H9 (cell line): ENCODE results near the gene LEKR1. TPM values are rescaled to one million over a fixed set of nuclear protein-coding genes. Genes with fewer than 3 reads are reported as not detected.

Source experiments
- DNase-seq: peaks from one replicate; pipeline ENCODE4 v3.0.0-alpha.2; 2017
- H2AFZ ChIP-seq: one replicate; pipeline ENCODE4 v1.6.1; 2013; ENCODE audit warnings: mild to moderate bottlenecking, low read length, control low read depth, moderate library complexity
- H2AK5ac ChIP-seq: 2 replicates; pipeline ENCODE4 v1.6.1; 2013; ENCODE audit warnings: low read length, control low read depth, mixed read lengths; ENCODE audit not compliant: insufficient read length
- H2BK120ac ChIP-seq: one replicate; pipeline ENCODE4 v1.6.1; 2013; ENCODE audit warnings: low read depth, mild to moderate bottlenecking, low read length, control low read depth, inconsistent platforms; ENCODE audit not compliant: poor library complexity, severe bottlenecking
- H2BK12ac ChIP-seq: 2 replicates; pipeline ENCODE4 v1.6.1; 2013; ENCODE audit warnings: low read length, control low read depth, mixed read lengths, low read depth; ENCODE audit not compliant: insufficient read length
- H2BK15ac ChIP-seq: 2 replicates; pipeline ENCODE4 v1.6.1; 2013; ENCODE audit warnings: low read depth, low read length, control low read depth
- H2BK20ac ChIP-seq: one replicate; pipeline ENCODE4 v1.6.1; 2013; ENCODE audit warnings: low read depth, mild to moderate bottlenecking, low read length, control low read depth, inconsistent platforms; ENCODE audit not compliant: poor library complexity, severe bottlenecking
- H2BK5ac ChIP-seq: 2 replicates; pipeline ENCODE4 v1.6.1; 2013; ENCODE audit warnings: low read length, control low read depth, mixed read lengths; ENCODE audit not compliant: insufficient read length
- H3K14ac ChIP-seq: 2 replicates; pipeline ENCODE4 v1.6.1; 2013; ENCODE audit warnings: low read length, control low read depth; ENCODE audit not compliant: insufficient read depth
- H3K18ac ChIP-seq: 2 replicates; pipeline ENCODE4 v1.6.1; 2013; ENCODE audit warnings: low read depth, mild to moderate bottlenecking, mixed read lengths, low read length, control low read depth; ENCODE audit not compliant: insufficient read length
- H3K23ac ChIP-seq: 2 replicates; pipeline ENCODE4 v1.6.1; 2013; ENCODE audit warnings: low read length, control low read depth, mixed read lengths, low read depth; ENCODE audit not compliant: insufficient read length
- H3K23me2 ChIP-seq: 2 replicates; pipeline ENCODE4 v1.6.1; 2013; ENCODE audit warnings: low read depth, mild to moderate bottlenecking, mixed read lengths, low read length, control low read depth; ENCODE audit not compliant: insufficient read length, poor library complexity, severe bottlenecking
- H3K27ac ChIP-seq: 2 replicates; pipeline ENCODE4 v1.5.1; 2013; ENCODE audit warnings: low read length, control low read depth, mixed read lengths, low read depth; ENCODE audit not compliant: insufficient read length
- H3K27me3 ChIP-seq: 2 replicates; pipeline ENCODE4 v1.6.1; 2013; ENCODE audit warnings: low read length, control low read depth, inconsistent platforms; ENCODE audit not compliant: insufficient read depth
- H3K4ac ChIP-seq: 2 replicates; pipeline ENCODE4 v1.6.1; 2013; ENCODE audit warnings: low read depth, mild to moderate bottlenecking, control low read depth, inconsistent platforms, low read length, moderate library complexity
- H3K4me1 ChIP-seq: 2 replicates; pipeline ENCODE4 v1.6.1; 2013; ENCODE audit warnings: low read length, control low read depth, inconsistent platforms; ENCODE audit not compliant: insufficient read depth
- H3K4me2 ChIP-seq: 2 replicates; pipeline ENCODE4 v1.6.1; 2013; ENCODE audit warnings: low read length, control low read depth, mixed read lengths; ENCODE audit not compliant: insufficient read length, insufficient read depth
- H3K56ac ChIP-seq: 2 replicates; pipeline ENCODE4 v1.6.1; 2013; ENCODE audit warnings: low read depth, mild to moderate bottlenecking, mixed read lengths, low read length, control low read depth; ENCODE audit not compliant: insufficient read length
- H3K79me1 ChIP-seq: 2 replicates; pipeline ENCODE4 v1.6.1; 2013; ENCODE audit warnings: low read depth, mild to moderate bottlenecking, moderate library complexity, low read length, control low read depth, inconsistent platforms; ENCODE audit not compliant: insufficient read depth, poor library complexity, severe bottlenecking
- H3K79me2 ChIP-seq: 2 replicates; pipeline ENCODE4 v1.6.1; 2013; ENCODE audit warnings: low read length, control low read depth, inconsistent platforms; ENCODE audit not compliant: insufficient read depth
- H3K9ac ChIP-seq: 2 replicates; pipeline ENCODE4 v1.6.1; 2013; ENCODE audit warnings: low read length, control low read depth, mixed read lengths; ENCODE audit not compliant: insufficient read length; ENCODE audit errors: extremely low read depth
- H3K9me3 ChIP-seq: one replicate; pipeline ENCODE4 v1.6.1; 2013; ENCODE audit warnings: low read depth, low read length, inconsistent platforms; ENCODE audit not compliant: control insufficient read depth
- H3T11ph ChIP-seq: one replicate; pipeline ENCODE4 v1.6.1; 2013; ENCODE audit warnings: mild to moderate bottlenecking, low read length, control low read depth, inconsistent platforms
- H4K20me1 ChIP-seq: one replicate; pipeline ENCODE4 v1.6.1; 2013; ENCODE audit not compliant: control insufficient read depth, insufficient read length, insufficient read depth
- H4K5ac ChIP-seq: 2 replicates; pipeline ENCODE4 v1.6.1; 2013; ENCODE audit warnings: low read depth, mild to moderate bottlenecking, mixed read lengths, low read length, control low read depth; ENCODE audit not compliant: insufficient read length
- H4K8ac ChIP-seq: replicated peaks from 2 replicates; pipeline ENCODE4 v1.6.1; 2013; ENCODE audit warnings: low read length, control low read depth, mixed read lengths, low read depth; ENCODE audit not compliant: insufficient read length
- H4K91ac ChIP-seq: 2 replicates; pipeline ENCODE4 v1.6.1; 2013; ENCODE audit warnings: low read depth, mild to moderate bottlenecking, moderate library complexity, mixed read lengths, low read length, control low read depth; ENCODE audit not compliant: insufficient read length
- H3K27ac Mint-ChIP-seq, 3 experiments: 2 replicates in 2 of 3; 3 replicates in 1 of 3; pipeline ENCODE4 v1.8.0; 2020 to 2021; ENCODE audit warnings: mixed read lengths in 3 of 3, mild to moderate bottlenecking in 1 of 3, moderate library complexity in 1 of 3
- H3K27me3 Mint-ChIP-seq: 2 replicates; pipeline ENCODE4 v1.8.0; 2021; ENCODE audit warnings: low read depth, mild to moderate bottlenecking, moderate library complexity, mixed read lengths
- H3K36me3 Mint-ChIP-seq, 3 experiments: 2 replicates in 2 of 3; 3 replicates in 1 of 3; pipeline ENCODE4 v1.8.0; 2020 to 2021; ENCODE audit warnings: low read depth in 3 of 3, mixed read lengths in 3 of 3; ENCODE audit not compliant: insufficient read depth in 1 of 3
- H3K4me1 Mint-ChIP-seq, 2 experiments: 2 replicates each; pipeline ENCODE4 v1.8.0; 2020; ENCODE audit warnings: mixed read lengths in 2 of 2
- H3K4me3 Mint-ChIP-seq, 2 experiments: 2 replicates in 1 of 2; 3 replicates in 1 of 2; pipeline ENCODE4 v1.8.0; 2020 to 2021; ENCODE audit warnings: mild to moderate bottlenecking in 2 of 2, mixed read lengths in 2 of 2, moderate library complexity in 1 of 2
- H3K9me3 Mint-ChIP-seq, 2 experiments: 2 replicates in 1 of 2; 3 replicates in 1 of 2; pipeline ENCODE4 v1.8.0; 2020; ENCODE audit warnings: mild to moderate bottlenecking in 2 of 2, mixed read lengths in 2 of 2, moderate library complexity in 1 of 2
- WGBS: extraction: QIAGEN DNeasy Blood & Tissue Kit; methylation state at CpG from one replicate; pipeline ENCODE4 v1.1.7; 2013; ENCODE audit warnings: missing lambda C conversion rate, low lambda C conversion rate, mixed read lengths; ENCODE audit not compliant: insufficient read length; ENCODE audit errors: extremely low coverage; 5-methylcytosine and 5-hydroxymethylcytosine counted together
- total RNA-seq: library from RNA; stranded (reverse); gene quantifications from 2 replicates; pipeline ENCODE4 v1.2.1, GENCODE V29; 2021
- TF ChIP-seq, protein P1 (sequence below): fragments of 200-600 bp; sonication (generic); conservative IDR thresholded peaks from 3 replicates; pipeline ENCODE4 v1.8.0; 2021; ENCODE audit warnings: antibody characterized with exemption, mild to moderate bottlenecking

The LEKR1 gene
- total RNA-seq, 1 experiment from 2014 or later, result not detected

DNA sequence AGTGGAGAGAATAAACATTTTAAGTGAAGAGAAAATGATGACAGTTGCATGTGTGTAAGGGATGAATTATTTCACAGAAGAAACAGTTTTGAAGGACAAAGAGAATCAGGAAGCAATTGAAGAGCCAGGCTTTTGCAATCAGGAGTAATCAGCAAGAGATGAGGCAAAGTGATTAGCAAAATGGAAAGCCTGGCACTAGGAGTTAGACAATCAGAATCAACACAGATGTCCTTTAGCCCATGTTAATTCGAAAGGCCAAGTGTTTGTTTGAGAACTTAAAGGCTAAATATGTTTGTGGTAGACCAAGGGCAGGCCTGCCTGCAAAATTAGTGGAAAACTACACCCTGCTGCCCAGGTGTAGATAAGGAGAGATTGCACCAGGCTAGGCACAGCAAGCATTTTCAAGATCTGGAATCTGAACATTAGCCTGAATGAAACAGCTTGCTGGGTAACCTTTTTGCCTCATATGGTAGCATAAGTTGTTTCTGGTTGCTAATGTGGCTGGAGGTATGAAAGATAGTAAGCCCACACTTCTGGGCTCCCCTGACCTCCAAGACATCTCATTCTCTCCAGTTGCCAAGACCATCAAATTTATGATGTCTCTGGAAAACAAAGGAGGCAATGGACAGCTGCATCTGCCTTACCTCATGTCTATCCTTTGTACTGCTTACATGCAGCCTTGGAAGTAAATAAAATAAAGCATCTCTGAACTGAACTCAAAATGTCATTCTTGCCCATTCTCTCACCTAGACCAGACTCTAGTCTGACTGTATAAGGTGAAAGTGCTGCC lies 22.0 kb upstream of the LEKR1 start:
- H2BK120ac ChIP-seq, result no peak overlapping the region
- H3K27ac Mint-ChIP-seq, result no peak overlapping the region
- TF ChIP-seq, protein P1, sequence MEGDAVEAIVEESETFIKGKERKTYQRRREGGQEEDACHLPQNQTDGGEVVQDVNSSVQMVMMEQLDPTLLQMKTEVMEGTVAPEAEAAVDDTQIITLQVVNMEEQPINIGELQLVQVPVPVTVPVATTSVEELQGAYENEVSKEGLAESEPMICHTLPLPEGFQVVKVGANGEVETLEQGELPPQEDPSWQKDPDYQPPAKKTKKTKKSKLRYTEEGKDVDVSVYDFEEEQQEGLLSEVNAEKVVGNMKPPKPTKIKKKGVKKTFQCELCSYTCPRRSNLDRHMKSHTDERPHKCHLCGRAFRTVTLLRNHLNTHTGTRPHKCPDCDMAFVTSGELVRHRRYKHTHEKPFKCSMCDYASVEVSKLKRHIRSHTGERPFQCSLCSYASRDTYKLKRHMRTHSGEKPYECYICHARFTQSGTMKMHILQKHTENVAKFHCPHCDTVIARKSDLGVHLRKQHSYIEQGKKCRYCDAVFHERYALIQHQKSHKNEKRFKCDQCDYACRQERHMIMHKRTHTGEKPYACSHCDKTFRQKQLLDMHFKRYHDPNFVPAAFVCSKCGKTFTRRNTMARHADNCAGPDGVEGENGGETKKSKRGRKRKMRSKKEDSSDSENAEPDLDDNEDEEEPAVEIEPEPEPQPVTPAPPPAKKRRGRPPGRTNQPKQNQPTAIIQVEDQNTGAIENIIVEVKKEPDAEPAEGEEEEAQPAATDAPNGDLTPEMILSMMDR, result no peak

More for the DNA sequence above, 22.0 kb upstream of the LEKR1 start:
- Histone ChIP-seq H4K5ac (no peak overlapping the region), H2BK20ac (no peak overlapping the region), H3K9me3 (no peaks in the 10 kb centered on the region), H2AFZ (no peak overlapping the region), H3K14ac (no peak overlapping the region), H3K23me2 (no peaks in the 10 kb centered on the region), H3K27ac (no peak overlapping the region), H4K91ac (no peak overlapping the region), H3K56ac (no peak overlapping the region), H3K79me2 (no peaks in the 10 kb centered on the region), H3K4me2 (no peak overlapping the region), H2AK5ac (no peak overlapping the region), H4K20me1 (no peaks in the 10 kb centered on the region), H3K9ac (no peak overlapping the region), H3T11ph (no peak overlapping the region), H2BK15ac (no peak overlapping the region), H3K27me3 (no peaks in the 10 kb centered on the region), H4K8ac (no peak overlapping the region), H3K4me1 (no peaks in the 10 kb centered on the region), H3K79me1 (no peaks in the 10 kb centered on the region), H3K4ac (no peak overlapping the region), H3K23ac (no peak overlapping the region), H2BK12ac (no peak overlapping the region), H3K18ac (no peak overlapping the region), H2BK5ac (no peak overlapping the region)
- peaks cover 3 to 9% of the 10 kb centered on the region in 2 experiments; a peak in 4 of 5 replicates for H3K9me3 Mint-ChIP-seq
- WGBS, result no CpG with 5 or more reads among the region's 1 CpG
- no peak overlapping the region for H3K4me3 Mint-ChIP-seq
- peaks cover 0 to 12% of the 10 kb centered on the region in 2 experiments; a peak in 3 of 4 replicates for H3K4me1 Mint-ChIP-seq
- H3K36me3 Mint-ChIP-seq, result peaks cover 0 to 15% (median 6%) of the 10 kb centered on the region in 3 experiments; a peak in 5 of 7 replicates
- no peak for DNase-seq
- peaks cover 3% of the 10 kb centered on the region; the same call in 1 of the 2 replicates for H3K27me3 Mint-ChIP-seq
